ENCODE results near the gene DES.
A peak's percentile ranks its signal among the peaks of the same experiment; 100 is the strongest.
"Not testable (repeated sequence)": the region's sequence is repeated elsewhere in the genome, so short reads cannot be mapped to it uniquely, and the experiment has no call there.

The DES gene

GRCh38 chr2:219418155-219419011, at the start of gene DES:
Gene DES, plus strand, starts transcription at chr2:219418377. Its CDS starts 86 bp downstream, at chr2:219418463.
- no peak for DNase-seq

GRCh38 chr2:219368690-219369191, 49.4 kb upstream of the DES start:
- DNase-seq = no peak

GRCh38 chr2:219369447-219369861, 48.7 kb upstream of the DES start:
- DNase-seq = no peak

GRCh38 chr2:219378163-219378851, 39.9 kb upstream of the DES start:
- DNase-seq = no peak

- DNase-seq = no peak
Observed at GRCh38 chr2:219380926-219381325, 37.3 kb upstream of the DES start.

- no peak for DNase-seq
Observed at GRCh38 chr2:219381448-219381847, 36.7 kb upstream of the DES start.

- no peak for DNase-seq
Observed at GRCh38 chr2:219384083-219384713, 34.0 kb upstream of the DES start.

- DNase-seq = no peak
Observed at GRCh38 chr2:219384859-219385258, 33.3 kb upstream of the DES start.

GRCh38 chr2:219385958-219386520, 32.1 kb upstream of the DES start:
- no peak for DNase-seq

- DNase-seq = peak; percentile 16
Observed at GRCh38 chr2:219386532-219387280, 31.5 kb upstream of the DES start.

GRCh38 chr2:219387306-219388120, 30.7 kb upstream of the DES start, which contains the start of gene DNPEP:
Gene DNPEP, minus strand, starts transcription at chr2:219387912. Its CDS starts 118 bp downstream, at chr2:219387794.
- DNase-seq = peak; percentile 97

GRCh38 chr2:219388121-219388906, 29.9 kb upstream of the DES start:
- peak; percentile 99 for DNase-seq

- no peak for DNase-seq
Observed at GRCh38 chr2:219388907-219389156, 29.3 kb upstream of the DES start.

GRCh38 chr2:219392754-219393153, 25.4 kb upstream of the DES start:
- DNase-seq = no peak

- DNase-seq = not testable (repeated sequence)
Observed at GRCh38 chr2:219395056-219395455, 23.1 kb upstream of the DES start.

GRCh38 chr2:219395609-219396008, 22.6 kb upstream of the DES start:
- DNase-seq = no peak

- no peak for DNase-seq
Observed at GRCh38 chr2:219396863-219397457, 21.2 kb upstream of the DES start.

GRCh38 chr2:219398721-219399363, 19.3 kb upstream of the DES start:
- no peak for DNase-seq

GRCh38 chr2:219399716-219400478, 18.3 kb upstream of the DES start:
- no peak for DNase-seq
